ENCODE data around the gene FAAH2.
"Not testable (repeated sequence)": the region's sequence is repeated elsewhere in the genome, so short reads cannot be mapped to it uniquely, and the experiment has no call there.

DNA sequence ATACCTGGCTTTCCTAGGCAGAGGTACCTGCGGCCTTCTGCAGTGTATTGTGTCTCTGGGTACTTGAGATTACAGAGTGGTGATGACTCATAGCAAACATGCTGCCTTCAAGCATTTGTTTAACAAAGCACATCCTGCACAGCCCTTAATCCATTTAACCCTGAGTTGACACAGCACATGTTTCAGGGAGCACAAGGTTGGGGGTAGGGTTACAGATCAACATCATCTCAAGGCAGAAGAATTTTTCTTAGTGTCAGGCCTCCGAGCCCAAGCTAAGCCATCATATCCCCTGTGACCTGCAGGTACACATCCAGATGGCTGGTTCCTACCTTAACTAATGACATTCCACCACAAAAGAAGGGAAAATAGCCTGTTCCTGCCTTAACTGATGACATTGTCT, 49.3 kb downstream of the FAAH2 start:
- TF ChIP-seq SUZ12 (IDR thresholded peaks at IDR 0.05; ENCODE audit: extremely low read depth, insufficient read depth, insufficient read length); ZNF274 (IDR thresholded peaks at IDR 0.05; ENCODE audit: low read depth, low read length); YY1 (IDR thresholded peaks at IDR 0.05; ENCODE audit: insufficient read depth, insufficient read length): not testable (repeated sequence)
